HG02938 (cell line): ENCODE data around the gene ZMYND10.

Source experiments
- ATAC-seq: cut with Tn5 transposase; IDR thresholded peaks from one replicate; pipeline ENCODE4 v1.9.1; 2021; ENCODE audit warnings: mild to moderate bottlenecking, moderate library complexity; ENCODE audit not compliant: unreplicated experiment

Gene ZMYND10

DNA sequence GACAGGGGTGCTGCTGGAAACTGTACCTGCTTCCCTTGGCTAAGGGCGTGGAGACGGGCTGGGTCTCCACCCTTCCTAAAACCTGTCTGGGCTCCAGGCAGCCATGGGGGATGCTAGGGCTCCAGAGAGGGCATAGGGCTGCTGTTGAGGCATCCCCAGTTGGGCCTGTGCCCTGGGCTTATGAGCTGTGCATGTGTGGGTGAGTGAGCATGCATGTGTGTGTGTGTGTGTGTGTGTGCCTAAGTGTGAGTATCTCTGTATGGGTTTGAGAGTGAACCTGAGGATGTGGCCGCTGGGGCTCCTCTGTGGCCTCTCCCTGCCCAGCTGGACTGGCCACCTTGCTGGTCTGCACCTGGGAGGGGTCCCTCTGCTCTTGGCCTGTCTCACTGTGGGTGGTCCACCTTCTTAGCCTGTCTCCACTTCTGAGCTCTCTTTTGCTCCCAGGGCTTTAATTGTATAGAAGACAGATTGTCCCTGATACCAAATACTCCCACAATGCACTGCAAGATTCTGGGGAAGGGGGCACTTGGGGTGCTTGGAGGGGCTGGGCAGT is 25.7 kb upstream of the ZMYND10 start:
- no peak for ATAC-seq

GRCh38 chr3:50370594-50370993 is 25.1 kb upstream of the ZMYND10 start:
- no peak for ATAC-seq

DNA sequence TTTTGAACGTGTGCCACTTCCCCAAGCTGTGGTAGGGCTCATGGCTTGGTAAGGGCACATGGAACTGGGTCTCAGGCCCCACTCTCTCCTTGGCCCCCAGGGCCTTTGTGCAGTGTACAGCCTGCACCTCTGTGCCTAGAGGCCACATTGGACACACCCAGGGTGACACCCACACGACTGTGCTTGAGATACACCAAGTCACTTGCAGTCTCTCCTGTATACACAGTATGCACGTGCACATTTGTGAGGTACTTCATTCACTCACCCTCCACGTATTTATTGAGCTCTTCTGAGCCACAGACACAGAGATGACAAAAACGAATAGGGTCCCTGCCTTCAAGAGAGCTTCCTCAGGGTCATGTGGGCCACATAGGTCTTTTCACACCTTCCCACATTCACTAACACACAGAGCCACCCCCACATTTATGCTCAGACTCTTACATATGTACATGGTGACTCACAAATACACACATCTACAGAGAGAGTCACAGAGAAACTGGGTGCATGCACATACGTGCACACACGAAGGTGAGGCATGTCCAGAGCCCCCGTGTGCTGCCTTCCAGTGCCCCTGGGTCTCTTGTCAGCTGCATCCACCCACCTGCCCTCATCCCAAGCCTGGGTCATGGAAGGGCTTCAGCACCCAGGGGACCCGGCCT is 23.6 kb upstream of the ZMYND10 start:
- no peak for ATAC-seq

DNA sequence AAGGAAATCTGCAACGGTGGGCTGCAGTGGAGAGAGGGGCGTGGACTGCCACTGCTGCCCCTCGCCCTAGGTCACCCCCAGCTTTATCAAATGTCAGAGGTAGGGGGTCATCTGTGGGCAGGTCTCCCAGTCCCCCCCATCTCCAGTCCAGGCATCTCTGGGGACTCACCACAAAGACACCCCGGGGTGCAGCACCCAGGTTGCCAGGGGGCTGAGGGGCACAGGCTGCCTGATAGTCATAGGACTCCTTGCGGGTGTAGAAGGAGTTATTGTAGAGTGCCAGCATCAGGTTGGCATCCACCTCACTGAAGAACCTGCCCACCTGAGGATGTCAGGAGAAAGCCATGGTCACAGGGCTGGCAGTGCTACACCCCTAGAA is 20.3 kb upstream of the ZMYND10 start:
- ATAC-seq = no peak

GRCh38 chr3:50365080-50365841 is 19.7 kb upstream of the ZMYND10 start:
- peak; percentile 78 for ATAC-seq

GRCh38 chr3:50364573-50365079 is 19.1 kb upstream of the ZMYND10 start:
- peak; percentile 19 for ATAC-seq

GRCh38 chr3:50359760-50360110 is 14.2 kb upstream of the ZMYND10 start:
- ATAC-seq = peak; percentile 7

- ATAC-seq = peak; percentile 97
Observed at GRCh38 chr3:50358911-50359759, 13.6 kb upstream of the ZMYND10 start, which contains the start of gene TMEM115. TMEM115 (minus strand) TSS chr3:50359521; CDS start chr3:50359063, 458 bp downstream.

DNA sequence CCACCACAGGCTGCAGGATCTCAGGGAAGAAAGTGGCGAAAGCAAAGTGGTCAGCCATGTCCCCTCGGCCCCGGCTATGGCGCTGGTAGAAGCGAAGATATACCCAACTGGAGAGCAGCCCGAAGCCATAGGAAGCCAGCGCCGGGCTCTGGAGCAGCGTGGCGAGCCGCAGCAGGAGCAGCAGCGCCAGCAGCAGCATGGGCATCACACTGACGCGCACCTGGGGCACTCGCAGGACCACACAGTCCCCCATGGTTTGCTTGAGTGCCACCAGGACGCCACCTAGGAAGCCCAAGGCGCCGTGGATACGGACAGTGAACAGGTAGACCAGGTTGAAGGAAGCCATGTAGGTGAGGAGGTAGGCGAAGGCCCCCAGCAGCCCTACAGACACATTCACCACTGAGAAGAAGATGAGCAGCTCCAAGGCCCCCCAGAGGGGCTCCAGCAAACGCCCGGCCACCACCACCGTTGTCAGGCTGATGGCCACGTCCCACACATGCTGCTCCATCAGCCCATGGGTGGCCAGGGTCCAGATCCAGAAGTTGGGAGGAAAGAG is 12.9 kb upstream of the ZMYND10 start:
- ATAC-seq = no peak

DNA sequence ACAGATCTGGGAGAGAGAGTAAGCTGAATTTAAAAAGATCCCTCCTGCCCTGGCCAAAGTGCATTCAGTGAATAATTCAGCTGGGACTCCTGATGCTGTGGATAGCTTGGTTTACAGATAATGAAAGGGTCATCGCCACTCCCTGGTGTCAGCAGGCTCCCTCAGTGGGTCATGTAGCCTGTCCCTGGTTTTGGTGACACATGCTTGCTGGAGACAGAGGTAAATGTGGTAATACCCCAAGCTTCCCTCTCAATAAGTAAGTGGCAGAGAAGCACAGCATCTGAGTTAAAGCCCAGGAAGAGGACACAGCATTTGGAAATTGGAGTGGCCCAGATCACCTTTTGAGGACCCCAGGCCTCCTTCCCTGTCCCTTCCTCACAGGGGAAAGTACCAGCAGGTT is 11.9 kb upstream of the ZMYND10 start:
- no peak for ATAC-seq

GRCh38 chr3:50356553-50356952 is 11.0 kb upstream of the ZMYND10 start:
- ATAC-seq = no peak

DNA sequence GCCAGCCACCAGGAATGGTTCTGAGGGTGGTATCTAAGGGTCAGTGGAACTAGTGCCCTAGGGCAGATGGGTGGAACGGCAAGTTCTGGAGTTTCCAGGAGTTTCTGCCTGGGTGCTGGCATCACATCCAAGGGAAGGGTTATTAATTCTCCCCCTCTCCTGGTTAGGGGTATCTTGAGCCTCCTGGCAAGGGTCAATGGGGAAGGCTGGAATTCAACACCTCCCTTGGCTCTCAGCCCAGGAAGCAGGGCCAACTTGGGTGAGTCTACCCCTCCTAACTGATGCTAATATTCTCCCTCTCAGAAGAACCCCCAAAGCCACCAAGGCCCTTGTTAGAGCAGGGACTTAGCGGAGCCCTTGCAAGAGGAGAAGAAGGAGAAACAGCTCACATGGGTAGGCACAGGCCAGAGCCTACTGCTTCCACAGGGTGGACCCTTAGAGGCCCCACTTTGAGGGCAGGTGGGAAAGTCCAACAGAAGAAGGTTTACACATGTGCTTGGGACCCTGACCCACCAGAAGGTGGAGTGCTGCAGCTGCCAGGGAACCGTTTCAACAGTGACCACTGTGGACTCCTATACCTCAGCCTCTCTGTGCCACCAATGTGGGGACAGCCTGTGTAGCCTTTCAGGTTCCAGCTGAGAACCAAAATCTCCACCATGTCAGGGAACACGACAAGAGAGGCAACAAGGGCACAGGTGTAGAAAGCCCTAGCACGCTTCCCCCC is 10.5 kb upstream of the ZMYND10 start:
- no peak for ATAC-seq

DNA sequence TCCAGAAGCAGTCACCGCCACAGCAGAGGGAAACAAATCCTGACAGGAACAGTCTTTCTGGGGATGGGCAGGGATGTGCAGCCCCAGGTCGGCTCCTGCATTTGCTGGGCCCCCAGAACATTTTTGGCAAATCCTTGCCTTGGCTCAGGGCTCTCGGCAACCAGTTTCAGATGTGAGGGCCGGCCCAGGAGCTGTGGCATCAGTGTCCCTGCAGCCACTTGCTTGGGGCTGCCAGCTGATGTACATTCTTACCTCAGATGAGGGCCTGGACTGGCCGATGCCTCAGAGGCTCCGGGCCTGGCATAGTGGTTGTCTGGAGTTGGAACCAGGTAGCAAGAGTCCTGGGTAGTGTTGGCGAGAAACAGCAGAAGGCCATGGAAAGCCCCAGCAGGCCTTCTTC is 9.3 kb upstream of the ZMYND10 start:
- ATAC-seq = no peak

DNA sequence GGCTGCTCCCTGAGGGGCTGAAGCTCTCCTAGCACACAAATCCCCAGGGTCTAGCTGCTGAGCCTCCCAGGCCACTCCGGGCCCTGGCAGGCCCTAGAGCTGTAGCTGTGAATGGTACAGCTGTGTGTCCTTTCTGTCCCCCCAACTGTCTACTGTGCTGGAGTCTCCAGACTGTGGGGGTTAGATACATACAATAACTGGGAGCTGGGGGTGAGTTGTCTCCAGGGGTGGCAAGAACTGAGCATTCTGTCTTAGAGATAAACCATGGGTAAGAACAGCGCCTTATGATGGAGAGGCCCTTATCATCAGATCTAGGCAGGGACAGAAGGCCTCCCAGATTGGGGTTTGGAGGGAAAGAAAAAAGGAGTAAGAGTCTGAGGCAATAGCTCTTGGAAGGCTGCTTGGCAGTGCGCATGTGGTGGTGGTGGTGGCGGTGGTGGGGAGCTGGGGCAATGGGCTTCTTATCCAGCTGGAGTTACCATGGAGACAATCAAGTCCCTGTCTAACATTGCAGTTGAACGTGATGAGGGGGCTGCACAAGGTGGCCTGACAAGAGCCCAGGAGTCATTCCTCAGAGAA is 8.7 kb upstream of the ZMYND10 start:
- ATAC-seq = no peak

DNA sequence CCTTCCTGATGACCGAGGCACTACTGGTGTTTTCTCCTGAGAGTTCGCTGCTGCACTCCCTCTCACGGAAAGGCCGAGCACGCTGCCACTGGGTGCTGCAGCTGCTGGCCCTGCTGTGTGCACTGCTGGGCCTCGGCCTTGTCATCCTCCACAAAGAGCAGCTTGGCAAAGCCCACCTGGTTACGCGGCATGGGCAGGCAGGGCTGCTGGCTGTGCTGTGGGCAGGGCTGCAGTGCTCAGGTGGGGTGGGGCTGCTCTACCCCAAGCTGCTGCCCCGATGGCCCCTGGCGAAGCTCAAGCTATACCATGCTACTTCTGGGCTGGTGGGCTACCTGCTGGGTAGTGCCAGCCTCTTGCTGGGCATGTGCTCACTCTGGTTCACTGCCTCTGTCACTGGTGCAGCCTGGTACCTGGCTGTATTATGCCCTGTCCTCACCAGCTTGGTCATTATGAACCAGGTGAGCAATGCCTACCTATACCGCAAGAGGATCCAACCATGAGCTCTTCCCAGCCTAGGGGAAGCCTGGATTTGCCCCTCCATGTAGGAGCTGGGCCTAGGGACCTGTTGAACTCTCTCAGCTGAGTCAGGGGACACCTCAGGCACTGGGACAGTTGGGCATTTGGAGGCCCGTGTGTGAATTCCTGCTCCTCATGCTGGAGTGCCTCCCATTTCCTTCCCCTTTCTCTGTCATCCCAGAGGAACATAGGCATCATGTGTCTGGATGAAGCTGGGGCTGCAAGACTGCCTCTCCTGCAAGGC is 7.9 kb upstream of the ZMYND10 start:
- ATAC-seq = no peak

DNA sequence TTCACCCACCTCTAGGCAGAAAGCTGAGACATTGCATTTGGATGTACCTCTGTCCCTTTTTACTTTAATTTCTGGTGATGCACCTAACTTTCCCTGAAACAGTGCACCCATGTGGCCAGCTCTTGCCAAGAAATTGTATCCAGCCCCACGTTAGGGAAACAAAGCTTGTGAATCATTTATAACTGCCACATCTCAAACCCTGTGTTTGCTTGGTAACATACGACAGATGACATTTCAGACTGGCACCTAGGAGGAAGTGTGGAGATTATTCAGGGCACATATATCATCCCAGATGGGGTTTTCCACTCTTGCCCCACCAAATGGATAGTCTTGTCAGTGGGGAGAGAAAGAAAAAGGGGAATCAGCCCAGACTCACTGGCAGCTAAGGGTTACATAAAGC is 7.2 kb upstream of the ZMYND10 start:
- no peak for ATAC-seq

DNA sequence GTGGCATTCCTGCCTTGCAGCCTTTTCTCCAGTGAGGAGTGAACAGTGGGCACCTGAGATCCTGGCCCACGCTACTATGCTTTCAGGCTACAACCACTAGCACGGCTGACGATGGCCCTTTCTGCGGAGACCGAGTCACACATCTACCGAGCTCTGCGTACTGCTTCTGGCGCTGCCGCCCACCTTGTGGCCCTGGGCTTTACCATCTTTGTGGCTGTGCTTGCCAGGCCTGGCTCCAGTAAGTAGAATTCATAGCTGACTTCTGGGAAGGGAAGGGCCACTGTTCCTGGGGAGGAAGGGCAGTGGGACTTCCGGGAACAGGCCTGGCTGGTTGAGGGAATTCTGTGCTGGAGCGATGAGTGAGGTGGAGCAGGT is 5.8 kb upstream of the ZMYND10 start:
- no peak for ATAC-seq

GRCh38 chr3:50350527-50351322 is 5.2 kb upstream of the ZMYND10 start, which contains the start of the genes CYB561D2 and NPRL2:
CYB561D2 (plus strand) TSS chr3:50350862; CDS start chr3:50351434, 572 bp downstream.
NPRL2 (minus strand) TSS chr3:50350775; CDS start chr3:50350652, 123 bp downstream.
- ATAC-seq = peak; percentile 82
